DMS53 (cell line): ENCODE results near the gene CFAP157.

ENCODE experiments used
- DNase-seq: peaks from one replicate; lab custom pipeline; 2025; lab: John Stamatoyannopoulos, UW

CFAP157 gene

DNA sequence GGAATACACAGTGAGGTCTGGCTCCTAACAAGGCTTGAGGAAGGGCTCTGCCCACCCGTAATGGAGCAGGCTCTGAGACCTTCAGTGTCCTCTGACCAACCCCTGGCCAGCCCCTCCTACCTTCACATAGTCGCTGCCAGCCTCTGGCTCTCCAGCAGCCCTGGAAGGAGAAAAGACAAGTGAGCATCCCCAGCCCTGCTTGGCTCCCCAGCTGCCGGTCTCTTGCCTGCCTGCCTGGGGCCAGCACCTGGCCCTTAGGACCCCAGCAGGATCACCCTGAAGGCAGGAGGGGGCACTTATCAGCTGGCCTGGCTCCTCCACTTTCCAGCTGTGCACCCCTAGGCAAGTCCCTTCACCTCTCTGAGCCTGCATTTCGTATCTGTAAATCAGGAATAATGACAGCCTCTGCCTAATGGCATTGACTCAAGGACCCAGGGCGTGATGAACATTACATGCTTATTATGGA lies 54.7 kb downstream of the CFAP157 start:
- no peak for DNase-seq

DNA sequence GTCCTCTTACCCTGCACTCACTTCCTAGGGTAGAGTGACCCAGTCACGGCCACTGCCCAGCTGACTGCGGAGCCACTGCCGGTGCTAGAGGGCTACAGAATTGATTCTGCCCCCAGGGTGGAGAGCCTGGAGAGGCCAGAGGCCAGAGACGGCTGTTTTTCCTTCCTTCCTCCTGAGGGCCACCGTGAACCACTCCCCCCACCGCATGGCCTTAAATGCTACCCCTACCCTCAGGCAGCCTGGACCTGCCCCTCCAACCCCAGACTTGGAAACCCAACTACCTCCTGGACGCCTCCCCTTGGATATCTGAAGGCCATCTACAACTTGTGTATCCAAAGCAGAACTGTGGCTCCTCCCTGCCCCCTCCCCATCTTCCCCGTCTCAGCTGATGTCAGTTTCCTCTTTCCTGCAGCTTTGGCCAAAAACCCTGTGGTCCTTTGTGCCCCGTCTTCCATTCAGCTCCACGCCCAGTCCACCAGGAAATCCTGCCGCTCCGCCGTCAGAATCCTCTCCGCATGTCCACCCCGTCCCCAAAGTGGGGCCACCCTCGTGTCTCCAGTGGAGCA lies 55.4 kb downstream of the CFAP157 start:
- DNase-seq, result no peak

GRCh38 chr9:127763918-127764384 lies 57.2 kb downstream of the CFAP157 start:
- peak; percentile 57 for DNase-seq

- DNase-seq, result no peak
Observed at GRCh38 chr9:127765418-127765817, 58.6 kb downstream of the CFAP157 start.
